Measurements from ENCODE around the gene CDX1.

CDX1 gene

DNA sequence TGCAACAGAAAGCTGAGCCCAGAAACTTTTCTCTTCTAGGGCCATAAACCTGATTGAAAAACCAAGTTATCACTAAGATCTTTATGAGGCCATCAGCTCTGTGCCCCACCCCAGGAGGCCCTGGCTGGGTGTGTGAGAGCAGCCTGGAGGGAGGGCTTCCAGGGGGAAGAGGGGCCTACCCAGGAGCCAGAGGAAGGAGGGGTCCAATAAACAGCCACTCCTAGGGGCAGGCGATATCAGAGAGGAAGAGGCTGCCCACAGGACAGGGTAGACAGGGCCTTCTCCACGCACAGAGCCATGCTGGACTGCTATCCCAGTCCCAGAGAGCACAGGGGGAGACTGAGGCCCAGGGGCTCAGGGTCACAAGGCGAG is 4.5 kb upstream of the CDX1 start:
- DNase-seq (ENCODE audit: low read depth in 2 of 2): no peak

DNA sequence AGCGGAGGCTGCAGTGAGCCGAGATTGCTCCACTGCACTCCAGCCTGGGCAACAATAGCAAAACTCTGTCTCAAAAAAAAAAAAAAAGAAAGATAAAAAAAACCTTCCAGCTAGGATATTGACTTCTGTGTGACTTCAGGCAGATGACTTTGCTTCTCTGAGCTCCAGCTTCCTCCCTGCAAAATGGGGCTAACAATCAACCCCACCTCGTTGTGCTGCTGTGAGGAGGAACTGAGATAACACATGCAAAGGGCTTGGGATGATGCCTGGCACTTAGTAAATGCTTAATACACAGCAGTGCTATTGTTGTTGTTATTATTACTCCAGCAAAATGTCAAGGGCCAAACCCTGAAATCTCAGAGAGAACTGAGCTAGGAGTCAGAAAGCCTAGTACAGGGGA is 3.5 kb upstream of the CDX1 start:
- DNase-seq (ENCODE audit: low read depth in 2 of 2): no peak

GRCh38 chr5:150163547-150164059 is 3.0 kb upstream of the CDX1 start:
- no peak for DNase-seq (ENCODE audit: low read depth in 2 of 2)

- no peak for DNase-seq (ENCODE audit: low read depth in 2 of 2)
Measured at GRCh38 chr5:150164211-150164980, 2.2 kb upstream of the CDX1 start.

DNA sequence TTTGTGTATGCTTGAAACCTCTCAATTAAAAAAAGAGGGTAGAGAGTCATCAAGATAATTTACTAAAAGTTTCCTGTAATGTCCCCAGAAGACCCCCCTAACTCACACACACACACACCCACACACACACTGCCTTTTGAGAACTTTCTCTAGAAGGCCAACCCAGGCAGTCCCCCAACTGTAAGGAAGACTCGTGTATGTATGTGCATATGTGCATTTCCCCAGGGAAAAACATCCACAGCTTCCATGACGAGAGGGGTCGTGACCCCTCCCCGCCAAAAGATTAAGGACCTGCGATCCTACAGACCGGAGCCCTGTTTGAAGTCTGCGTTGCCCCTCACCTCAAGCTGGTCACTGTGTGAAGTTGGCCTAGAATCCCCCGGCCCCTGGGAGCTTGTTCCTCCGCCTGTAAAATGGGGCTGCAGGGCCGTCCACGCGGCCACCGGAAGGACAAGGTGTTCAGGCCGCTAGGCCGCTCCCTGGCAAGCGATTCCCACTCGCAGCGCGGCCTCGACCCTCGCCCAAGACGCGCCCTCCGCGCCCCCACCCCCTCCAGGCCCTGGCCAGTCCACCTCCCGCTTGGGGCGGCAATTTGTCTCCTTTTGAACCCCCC is 435 bp upstream of the CDX1 start:
- DNase-seq (ENCODE audit: low read depth in 2 of 2): no peak

DNA sequence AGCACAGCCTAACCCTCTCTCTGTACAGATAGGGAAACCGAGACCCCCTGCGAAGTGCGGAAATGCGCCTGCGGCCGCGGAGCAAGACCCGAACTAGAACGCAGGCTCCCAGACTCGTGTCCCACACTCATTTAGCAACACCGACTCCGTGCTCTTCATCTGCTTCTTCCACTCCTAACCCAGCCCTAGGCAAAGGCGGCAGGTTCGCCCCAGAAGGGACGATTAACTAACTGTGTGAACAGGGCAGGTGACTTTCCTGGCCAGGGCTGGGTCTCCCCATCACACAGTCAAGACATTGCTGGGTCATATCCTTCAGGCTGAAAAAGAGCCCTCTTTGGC is 903 bp downstream of the CDX1 start:
- DNase-seq (ENCODE audit: low read depth in 2 of 2): no peak

DNA sequence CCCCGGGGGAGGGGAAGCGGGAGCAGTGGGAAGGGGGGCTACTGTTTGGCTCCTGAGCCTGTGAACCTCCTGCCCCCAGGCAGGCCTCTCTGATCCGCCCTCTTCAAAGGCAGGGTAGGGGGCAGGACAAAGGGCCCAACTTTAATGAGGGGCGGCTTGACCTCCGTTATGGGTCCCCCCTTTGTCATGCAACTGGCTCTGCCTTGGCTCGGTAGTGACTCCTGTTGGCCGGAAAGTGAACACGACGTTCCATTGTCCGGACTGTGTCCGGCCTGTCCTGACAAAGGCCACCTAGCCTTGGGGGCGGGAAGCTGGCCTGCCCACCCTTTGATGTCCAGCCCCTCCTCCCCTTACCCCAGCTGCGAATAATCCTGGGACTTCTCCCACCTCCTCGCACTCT is 1.3 kb downstream of the CDX1 start:
- no peak for DNase-seq (ENCODE audit: low read depth in 2 of 2)

DNA sequence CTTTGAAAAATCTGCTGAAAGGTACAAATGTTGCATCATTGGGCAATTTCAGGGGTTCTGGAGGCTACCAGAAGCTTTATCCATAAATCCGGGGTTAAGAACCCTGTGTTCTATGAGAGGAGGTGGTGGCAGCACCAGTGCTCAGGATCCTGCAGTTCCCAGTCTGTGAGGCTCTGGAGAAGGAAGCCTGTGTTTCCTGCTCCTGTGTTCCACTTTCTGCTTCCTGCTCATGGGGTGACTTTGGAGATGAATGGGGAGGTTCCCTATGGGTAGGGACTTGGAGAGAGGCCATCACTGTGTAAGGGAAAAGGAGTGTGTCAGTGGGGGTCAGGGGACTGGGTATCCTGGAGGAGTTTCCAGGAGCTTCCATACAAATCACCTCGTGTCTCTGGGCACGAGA is 2.3 kb downstream of the CDX1 start:
- DNase-seq (ENCODE audit: low read depth in 2 of 2): no peak

- no peak for DNase-seq (ENCODE audit: low read depth in 2 of 2)
Measured at GRCh38 chr5:150172145-150172544, 5.6 kb downstream of the CDX1 start.

DNA sequence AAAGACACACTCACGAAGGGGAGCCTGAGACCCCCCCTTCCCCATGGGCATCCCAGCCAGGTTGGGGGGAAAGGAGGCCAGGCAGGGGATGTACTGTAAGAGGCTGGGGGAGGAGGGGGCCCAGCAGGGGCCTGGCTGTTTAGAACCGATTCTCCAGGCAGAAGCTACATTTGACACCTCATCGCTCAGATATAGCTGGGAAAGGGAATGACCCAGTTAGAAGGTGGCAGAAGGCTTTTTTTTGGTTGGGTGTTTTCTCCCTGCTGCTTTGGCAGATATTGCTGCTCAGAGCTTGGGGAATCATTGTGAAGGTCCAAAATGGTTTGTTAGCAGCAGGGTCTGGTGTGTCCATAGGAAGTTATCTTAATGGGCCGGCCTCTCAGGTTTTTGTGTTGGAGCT is 6.0 kb downstream of the CDX1 start:
- no peak for DNase-seq (ENCODE audit: low read depth in 2 of 2)

DNA sequence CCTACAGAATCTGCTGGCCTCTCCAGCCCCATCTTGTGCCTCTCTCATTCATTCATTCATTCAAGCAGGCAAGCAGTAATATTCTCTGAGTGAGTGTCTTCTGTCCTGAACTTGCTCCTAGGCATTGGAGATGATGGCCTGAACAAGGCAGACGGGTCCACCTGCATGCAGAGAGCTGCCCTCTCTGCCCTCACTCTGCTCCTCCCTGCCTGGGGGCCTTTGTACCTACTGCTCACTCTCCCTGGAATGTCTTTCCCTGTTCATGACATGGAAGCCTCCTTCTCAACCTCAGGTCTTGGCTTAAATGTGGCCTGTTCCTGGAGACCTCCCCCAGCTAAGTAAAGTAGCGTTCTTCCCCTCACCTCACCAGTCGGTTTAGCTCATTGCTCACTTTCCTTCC is 6.6 kb downstream of the CDX1 start:
- no peak for DNase-seq (ENCODE audit: low read depth in 2 of 2)

GRCh38 chr5:150174285-150174684 is 7.7 kb downstream of the CDX1 start:
- no peak for DNase-seq (ENCODE audit: low read depth in 2 of 2)

GRCh38 chr5:150175076-150175475 is 8.5 kb downstream of the CDX1 start:
- DNase-seq (ENCODE audit: low read depth in 2 of 2): no peak

GRCh38 chr5:150175536-150175935 is 9.0 kb downstream of the CDX1 start:
- DNase-seq (ENCODE audit: low read depth in 2 of 2): no peak

DNA sequence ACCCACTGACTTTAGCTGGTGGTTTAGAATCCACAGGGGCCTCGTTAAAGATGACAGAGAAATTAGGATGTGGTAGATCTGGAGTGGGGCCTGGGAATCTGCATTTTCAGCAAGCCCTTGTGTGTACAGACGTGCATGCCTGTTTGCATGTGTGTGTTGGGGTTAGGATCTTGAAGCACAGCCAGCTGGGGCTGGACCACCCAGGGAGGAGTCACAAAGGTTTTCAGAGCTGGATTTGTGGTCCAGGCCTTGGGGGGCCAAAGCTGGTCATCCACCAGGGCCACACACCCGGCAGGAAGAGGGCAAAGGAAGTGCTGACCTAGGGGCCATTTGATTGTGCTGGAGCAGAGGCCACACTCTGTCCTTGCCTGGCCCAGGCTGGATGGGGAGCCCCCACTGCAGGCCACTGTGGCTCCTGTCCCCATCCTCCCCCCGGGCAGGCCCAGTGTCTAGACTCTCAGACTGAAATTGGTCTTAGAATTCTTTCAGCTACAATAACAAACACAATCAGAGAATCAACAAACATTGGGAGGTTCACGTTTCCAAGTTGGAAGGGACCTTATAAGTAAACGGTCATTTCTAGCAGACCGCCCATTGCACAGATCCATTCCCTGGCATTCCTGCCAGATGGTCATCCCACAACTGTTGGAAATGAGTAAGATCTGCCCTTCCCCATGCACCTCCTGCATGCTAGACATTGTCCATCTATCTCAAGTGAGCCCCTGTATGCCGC is 10.3 kb downstream of the CDX1 start:
- no peak for DNase-seq (ENCODE audit: low read depth in 2 of 2)

DNA sequence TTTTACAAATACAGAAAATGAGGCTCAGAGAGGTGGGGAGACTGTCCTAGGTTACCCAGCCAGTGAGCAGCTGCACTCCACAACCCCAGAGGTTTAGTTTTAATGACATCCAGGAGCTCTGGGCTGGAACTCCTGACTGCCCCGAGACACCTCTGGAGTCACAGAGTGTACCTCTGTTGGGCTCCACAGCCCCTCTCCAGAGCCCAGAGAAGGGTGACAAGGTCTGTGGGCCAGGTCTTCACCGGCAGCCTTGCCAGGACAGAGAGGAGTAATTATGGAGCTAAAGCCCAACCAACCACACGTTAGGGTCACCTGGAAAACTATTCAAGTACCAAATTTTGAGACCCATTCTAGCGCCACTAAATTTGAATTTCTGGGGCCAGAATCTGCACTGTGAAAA is 11.1 kb downstream of the CDX1 start:
- no peak for DNase-seq (ENCODE audit: low read depth in 2 of 2)

DNA sequence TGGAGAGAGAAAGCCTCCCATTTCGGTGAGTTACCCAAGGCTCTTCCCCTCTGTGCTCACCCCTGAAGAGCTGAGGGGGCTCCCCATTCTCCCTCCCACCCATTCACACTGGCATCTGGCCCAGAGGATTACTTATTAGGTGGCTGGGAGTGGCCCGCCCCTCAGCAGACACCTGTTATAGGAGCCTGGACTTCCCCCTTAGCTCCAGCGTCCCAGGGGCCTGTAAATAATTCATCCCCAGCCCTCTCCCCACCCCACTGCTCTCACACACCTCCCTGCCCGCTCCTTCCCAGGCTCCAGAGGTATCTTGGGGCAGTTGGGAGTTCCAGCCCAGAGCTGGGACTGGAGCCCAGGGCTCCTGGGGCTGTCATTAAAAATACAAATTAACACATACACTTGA is 11.7 kb downstream of the CDX1 start:
- no peak for DNase-seq (ENCODE audit: low read depth in 2 of 2)

GRCh38 chr5:150179019-150179620 is 12.5 kb downstream of the CDX1 start:
- no peak for DNase-seq (ENCODE audit: low read depth in 2 of 2)

DNA sequence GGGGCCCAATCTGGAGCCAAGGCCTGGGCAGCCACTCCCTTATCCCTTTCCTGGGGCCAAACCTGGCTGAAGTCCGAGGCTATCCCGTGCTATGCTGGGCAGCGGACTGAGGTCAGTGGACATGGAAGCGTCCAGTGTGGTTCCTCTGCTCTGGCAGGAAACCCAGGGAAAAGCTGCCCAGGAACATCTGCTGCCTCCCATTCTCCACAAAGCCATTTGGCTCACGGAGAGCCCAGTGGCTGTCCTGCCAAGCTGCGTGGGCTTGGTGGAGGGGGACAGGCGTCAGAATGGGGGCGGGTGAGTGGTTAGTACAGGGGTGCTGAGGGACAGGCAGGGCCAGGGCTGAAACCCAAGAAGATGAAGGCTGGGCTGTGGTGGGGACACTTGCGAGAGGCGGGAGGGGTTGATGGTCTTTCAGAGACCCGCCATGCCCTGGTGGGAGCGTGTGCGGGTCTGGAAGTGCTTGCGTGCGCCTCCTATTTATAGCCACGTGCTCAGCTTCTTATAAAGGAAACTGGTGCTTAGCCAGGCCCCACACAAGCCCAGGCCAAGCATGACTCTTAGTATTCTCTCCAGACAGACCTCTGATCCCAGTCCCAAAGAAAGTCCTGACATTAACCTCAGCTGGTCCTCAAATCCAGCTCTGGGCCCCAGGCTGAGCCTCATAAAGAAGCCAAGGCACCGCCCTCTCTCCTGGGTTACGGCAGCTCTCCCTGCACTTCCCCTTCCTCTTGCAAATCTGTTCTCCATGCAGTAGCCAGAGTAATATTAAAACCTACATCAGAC is 13.9 kb downstream of the CDX1 start:
- no peak for DNase-seq (ENCODE audit: low read depth in 2 of 2)

DNA sequence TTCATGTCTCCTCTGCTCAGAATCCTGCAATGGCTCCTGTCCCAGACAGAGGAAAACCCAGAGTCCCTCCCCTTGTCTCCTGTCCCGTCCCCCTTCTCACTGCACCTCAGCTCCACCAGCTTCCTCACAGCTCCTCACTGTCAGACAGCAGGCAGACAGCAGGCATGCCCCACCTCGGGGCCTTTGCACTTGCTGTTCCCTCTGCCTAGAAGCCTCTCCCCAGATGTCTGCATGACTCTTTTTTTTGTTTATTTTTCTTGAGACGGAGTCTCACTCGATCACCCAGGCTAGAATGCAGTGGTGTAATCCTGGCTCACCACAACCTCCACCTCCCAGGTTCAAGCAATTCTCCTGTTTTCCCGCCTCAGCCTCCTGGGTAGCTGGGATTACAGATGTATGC is 14.4 kb downstream of the CDX1 start:
- no peak for DNase-seq (ENCODE audit: low read depth in 2 of 2)

DNA sequence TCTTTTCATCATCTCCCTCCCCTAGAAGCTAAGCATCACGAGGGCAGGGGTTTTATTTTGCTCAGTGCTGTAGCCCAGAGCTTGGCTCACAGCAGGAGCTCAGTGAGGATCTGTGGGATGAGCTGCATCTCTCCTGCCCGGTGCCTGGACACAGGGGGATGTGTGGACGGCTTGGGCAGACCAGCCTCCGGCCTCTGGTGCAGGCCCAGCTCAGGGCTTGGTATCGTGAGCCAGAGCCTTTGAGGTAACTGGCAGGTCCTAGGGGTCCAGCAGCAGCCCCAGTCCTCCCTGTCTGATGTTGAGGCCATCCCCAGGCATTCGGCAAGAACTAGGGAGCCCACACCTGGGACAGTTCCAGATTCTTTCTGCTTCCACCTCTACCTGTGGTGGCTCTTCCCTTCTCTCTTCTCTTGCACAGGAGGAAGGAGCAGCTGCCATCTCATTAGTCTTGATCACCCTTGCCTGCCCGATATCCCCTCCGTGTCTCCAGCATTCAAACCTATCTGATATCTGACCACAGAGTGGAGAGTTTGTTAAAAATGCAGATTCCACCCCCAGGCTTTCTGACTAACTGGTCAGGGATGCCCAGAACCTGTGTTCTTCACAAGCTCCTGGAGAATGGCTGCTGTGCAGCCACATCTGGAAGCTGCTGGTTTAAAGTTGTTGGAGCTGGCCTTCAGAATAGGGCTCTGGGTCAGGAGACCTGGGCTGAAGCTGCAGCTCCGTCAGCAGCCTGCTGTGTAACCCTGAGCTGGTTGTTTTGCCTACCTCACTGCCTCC is 15.4 kb downstream of the CDX1 start:
- no peak for DNase-seq (ENCODE audit: low read depth in 2 of 2)

Measured in stimulated activated CD4-positive, alpha-beta T cell treated with anti-CD3 and anti-CD28 coated beads, Interleukin-12 subunit alpha, Interleukin-12 subunit beta, amount 100 ng/mL, for 24 hours (primary cell).